SH-SY5Y (cell line): ENCODE data around the gene FCER2.

Source experiments
- GATA2 ChIP-seq: IDR thresholded peaks from 2 replicates; pipeline ENCODE4 v1.6.1; 2011; ENCODE audit warnings: mild to moderate bottlenecking, low read depth, low read length
- GATA3 ChIP-seq: IDR thresholded peaks from 2 replicates; pipeline ENCODE4 v1.6.1; 2011; ENCODE audit warnings: low read depth, mild to moderate bottlenecking, low read length, moderate library complexity

The FCER2 gene

DNA sequence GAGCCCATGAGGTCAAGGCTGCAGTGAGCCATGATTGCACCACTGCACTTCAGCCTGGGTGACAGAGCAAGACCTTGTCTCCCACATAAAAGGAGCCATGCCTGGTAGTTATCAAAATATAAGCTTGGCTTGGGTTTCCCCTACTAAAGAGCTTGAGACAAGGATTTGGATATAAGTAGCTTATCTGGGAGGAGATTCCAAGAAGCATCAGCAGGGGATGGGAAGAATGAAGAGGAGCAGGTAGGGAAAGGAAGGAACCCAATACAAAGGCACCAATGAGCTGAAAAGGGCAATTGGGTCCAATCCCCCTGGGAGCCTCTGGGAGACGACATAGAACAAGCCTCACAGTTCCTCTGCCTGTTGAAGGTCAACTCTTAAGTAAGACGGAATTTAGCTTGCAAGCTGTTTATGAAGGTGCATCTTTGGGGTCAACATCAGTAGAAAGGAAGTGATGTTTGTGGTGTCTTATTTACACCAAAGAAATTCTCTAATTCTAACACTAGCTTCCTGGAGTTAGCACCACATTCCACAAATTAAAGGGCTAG is 37.4 kb upstream of the FCER2 start:
- TF ChIP-seq GATA3: no peak
- no peak for TF ChIP-seq GATA2

- TF ChIP-seq GATA3: no peak
- no peak for TF ChIP-seq GATA2
These were observed 36.1 kb upstream of the FCER2 start for GRCh38 chr19:7738023-7738422.

DNA sequence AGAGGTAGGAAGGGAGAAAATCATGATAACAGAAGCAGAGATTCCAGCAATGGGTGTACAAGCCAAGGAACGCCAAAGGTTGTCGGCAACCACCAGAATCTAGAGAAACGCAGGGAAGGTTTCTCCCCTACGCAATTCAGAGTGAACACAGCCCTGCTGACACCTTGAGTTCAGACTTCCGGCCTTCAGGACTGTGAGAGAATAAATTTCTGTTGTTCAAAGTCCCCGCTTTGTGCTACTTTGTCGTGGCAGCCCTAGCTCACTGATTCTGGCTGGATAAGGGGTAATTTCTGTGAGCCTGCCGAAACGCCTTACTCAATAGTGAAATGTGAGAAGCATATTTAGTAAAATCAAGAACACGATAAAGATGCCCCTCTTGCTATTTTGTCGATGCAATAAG is 35.3 kb upstream of the FCER2 start:
- TF ChIP-seq GATA3 (no peak), GATA2 (no peak)

- no peak for TF ChIP-seq GATA2
- TF ChIP-seq GATA3: no peak
These were observed 34.2 kb upstream of the FCER2 start for GRCh38 chr19:7736148-7736547.

- TF ChIP-seq GATA3 (no peak), GATA2 (no peak)
These were observed 32.6 kb upstream of the FCER2 start for GRCh38 chr19:7734220-7735203.

DNA sequence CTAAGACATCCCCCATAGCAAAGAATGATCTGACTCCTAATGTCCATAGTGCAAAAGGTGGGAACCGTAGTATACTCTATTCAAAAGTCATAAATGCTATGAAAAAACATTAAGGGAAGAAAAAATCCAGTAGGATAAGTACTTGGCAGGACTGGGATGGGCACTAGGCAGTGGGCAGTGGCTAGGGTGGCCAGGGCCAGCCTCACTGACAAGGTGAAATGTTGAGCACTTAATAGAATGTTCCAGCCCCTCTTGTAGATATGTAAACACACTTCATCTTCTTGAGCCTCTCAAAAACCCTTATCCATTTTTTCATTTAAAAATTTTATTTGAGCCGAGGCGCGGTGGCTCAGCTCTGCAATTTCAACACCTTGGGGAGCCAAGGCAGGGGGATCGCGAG is 31.4 kb upstream of the FCER2 start:
- no peak for TF ChIP-seq GATA3
- no peak for TF ChIP-seq GATA2

- TF ChIP-seq GATA2 (no peak), GATA3 (no peak)
These were observed 30.1 kb upstream of the FCER2 start, which contains the start of gene CLEC4G for GRCh38 chr19:7732045-7732444. CLEC4G (minus strand) TSS chr19:7732110; CDS start chr19:7732102, 8 bp downstream.

DNA sequence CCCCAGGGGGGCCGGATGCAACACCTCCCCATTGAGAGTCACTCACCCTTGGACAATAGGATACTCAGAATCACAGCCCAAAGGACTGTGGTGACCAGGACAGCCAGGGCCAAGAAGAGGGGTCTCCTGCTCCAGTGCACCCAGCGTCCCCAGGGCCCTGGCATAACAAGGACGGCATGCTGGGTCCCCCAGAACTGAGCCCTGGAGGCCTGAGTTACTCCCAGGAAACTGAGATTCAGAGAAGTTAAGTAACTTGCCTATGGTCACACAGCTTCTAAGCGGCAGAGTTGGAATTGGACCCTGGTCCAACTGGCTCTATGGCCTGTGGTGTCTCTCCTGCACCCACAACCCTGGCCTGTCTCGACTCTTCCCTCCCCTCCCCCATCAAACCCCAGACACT is 29.7 kb upstream of the FCER2 start:
- no peak for TF ChIP-seq GATA3

- TF ChIP-seq GATA3 (no peak), GATA2 (no peak)
These were observed 29.3 kb upstream of the FCER2 start for GRCh38 chr19:7731218-7731595.

- TF ChIP-seq GATA2 (no peak), GATA3 (no peak)
These were observed 28.6 kb upstream of the FCER2 start for GRCh38 chr19:7730286-7731217.

DNA sequence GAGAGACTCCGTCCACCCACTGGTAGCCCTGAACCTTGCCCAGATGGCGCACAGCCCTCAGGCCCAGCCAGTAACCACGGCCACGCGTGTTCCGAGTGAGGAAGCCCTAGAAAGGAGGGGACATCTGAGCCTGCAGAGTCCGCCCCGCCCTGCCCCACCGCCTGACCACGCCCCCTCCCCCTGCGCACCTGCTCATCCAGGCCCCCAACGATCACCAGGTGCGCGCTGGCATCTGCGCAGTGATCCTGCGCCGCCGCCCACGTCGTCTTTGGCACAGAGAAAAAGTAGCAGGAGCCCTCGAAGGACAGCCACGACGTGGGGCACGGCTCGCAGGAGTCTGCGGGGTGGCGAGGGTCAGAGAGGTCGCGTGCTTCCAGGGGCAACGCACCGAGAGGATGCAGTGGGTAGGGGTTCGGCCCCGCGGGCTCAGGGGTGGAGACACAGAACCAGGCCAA is 27.9 kb upstream of the FCER2 start:
- TF ChIP-seq GATA2 (no peak), GATA3 (no peak)

DNA sequence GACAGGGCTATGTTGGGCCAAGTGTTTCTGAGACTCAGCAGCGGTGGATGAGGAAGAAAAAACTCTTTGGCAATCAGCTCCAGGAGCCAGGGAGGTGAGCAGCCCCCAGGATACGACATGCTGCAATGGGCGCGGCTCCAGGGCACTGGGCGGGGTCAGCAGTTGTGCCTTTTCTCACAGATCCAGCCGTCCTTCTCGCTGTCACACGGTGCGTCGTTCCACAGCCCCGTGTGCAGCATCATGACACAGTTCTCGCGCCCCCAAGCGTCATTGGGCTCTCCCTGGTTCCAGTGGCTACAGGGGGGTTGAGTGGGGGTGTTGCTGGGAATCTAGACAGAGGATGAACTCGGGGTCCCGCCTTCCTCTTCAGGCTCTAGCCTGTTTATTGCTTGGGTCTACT is 27.3 kb upstream of the FCER2 start:
- TF ChIP-seq GATA2 (no peak), GATA3 (no peak)

DNA sequence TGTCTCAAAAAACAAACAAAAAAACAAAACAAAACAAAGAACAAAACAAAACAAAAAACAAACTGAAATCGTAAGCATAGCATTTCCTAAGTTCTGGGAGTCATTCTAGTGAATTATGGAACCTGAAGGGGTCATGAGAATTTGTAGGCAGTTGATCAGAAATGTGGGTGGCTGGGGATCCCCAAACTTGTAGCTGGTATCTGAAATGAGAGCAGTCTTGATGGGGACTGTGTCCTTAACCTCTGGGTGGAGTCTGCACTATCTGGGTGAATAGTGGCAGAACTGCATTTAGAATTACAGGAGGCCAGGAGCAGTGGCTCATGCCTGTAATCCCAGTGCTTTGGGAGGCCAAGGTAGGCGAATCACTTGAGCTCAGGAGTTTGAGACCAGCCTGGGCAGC is 23.9 kb upstream of the FCER2 start:
- TF ChIP-seq GATA3 (no peak), GATA2 (no peak)

- TF ChIP-seq GATA2: no peak
- no peak for TF ChIP-seq GATA3
These were observed 20.3 kb upstream of the FCER2 start for GRCh38 chr19:7722231-7722651.

- no peak for TF ChIP-seq GATA3
- TF ChIP-seq GATA2: no peak
These were observed 18.4 kb upstream of the FCER2 start for GRCh38 chr19:7720351-7720750.
